Omental fat pad (tissue), 4 donors: ENCODE data around the gene SLC4A5. TPM values are rescaled to one million over a fixed set of nuclear protein-coding genes. Genes with fewer than 3 reads are reported as not detected.

Source experiments
- ATAC-seq: fragments of 150-250 bp; one replicate; pipeline ENCODE4 v1.9.1; 2016; ENCODE audit warnings: mild to moderate bottlenecking, moderate library complexity; ENCODE audit not compliant: low FRiP score
- DNase-seq: peaks from one replicate; pipeline ENCODE4 v3.0.0-alpha.2; 2019; ENCODE audit warnings: low spot score
- CTCF ChIP-seq, 3 donors: fragments of 450-650 bp; IDR thresholded peaks; one replicate each; pipeline ENCODE4 v1.5.1; 2016 to 2017; ENCODE audit warnings: antibody characterized with exemption in 3 of 3, mild to moderate bottlenecking in 3 of 3, moderate library complexity in 2 of 3
- total RNA-seq, 4 donors: library from RNA; depleted of rRNA; stranded (reverse); fragments of >200 nt; gene quantifications; one replicate each; pipeline ENCODE4 v1.1.0, GENCODE V29; 2016

Gene SLC4A5
- total RNA-seq, 4 donors from 2014 or later, result 1.2 to 3.0 (median 1.6) TPM

GRCh38 chr2:74374509-74375205 is 31.4 kb upstream of the SLC4A5 start:
- ATAC-seq (peak; percentile 75), DNase-seq (peak; percentile 32)
- no peak for TF ChIP-seq CTCF (IDR thresholded peaks at IDR 0.05)

DNA sequence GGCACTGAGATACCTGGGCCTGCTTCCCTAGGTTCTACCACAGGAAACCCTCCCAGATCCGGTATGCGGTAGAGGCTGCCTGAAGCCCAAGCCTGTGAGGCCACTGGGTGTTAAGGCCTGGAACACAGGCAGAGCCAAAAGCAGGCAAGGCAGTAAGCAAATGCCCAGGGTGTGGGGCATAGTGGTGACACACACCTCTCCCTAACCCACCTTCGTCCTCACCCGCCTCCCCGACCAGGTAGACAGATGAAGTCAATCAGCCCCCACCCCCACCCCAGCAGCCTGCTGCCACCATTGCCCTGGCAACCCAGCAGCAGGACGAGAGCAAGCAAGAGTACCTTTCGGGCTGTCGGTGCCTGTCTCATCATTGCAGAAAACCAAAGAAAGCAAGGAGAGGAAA is 30.8 kb upstream of the SLC4A5 start:
- no peak for ATAC-seq
- DNase-seq, result no peak
- TF ChIP-seq CTCF (IDR thresholded peaks at IDR 0.05), result no peak

DNA sequence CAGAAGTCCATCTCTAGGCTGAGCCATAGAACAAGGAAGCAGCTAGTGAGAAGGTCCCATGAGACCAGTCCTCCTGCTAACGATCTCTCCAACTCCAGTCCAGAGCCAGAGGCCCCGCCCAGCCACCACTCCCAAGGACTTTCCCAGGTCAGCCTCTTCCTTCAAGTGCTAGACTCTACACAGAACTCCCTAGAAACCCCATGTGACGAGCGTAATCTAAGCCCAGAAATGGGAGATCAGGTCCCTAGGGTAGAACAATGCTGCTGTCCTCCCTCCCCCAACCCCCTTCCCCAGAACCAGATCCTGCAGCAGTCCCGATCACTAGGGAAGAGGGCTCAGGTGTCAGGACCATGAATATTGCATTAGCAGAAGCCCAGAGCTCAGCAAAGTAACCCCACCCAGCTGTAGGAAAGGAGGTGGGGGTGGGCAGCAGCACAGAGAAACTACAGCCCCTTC is 30.0 kb upstream of the SLC4A5 start:
- no peak for TF ChIP-seq CTCF (IDR thresholded peaks at IDR 0.05)
- no peak for ATAC-seq
- no peak for DNase-seq

DNA sequence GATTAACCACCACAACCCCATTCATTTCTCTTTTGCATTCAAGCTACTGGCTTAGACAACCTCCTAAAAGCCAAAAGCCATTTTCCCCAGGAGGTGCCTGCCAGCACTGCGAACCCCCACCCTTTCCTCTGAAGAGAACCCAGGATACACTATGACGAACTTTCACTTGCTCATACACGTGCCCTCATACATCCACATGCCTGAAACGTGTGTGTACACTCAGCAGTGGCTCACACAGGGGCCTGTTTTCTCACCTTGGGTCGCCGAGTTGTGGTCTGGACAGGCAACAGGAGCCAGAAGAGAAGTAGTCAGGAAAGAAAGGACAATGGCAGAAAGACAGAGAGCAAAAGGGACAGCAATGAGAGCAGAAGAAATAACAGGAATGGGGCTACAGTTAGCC is 29.5 kb upstream of the SLC4A5 start:
- ATAC-seq (no peak), DNase-seq (no peak)

DNA sequence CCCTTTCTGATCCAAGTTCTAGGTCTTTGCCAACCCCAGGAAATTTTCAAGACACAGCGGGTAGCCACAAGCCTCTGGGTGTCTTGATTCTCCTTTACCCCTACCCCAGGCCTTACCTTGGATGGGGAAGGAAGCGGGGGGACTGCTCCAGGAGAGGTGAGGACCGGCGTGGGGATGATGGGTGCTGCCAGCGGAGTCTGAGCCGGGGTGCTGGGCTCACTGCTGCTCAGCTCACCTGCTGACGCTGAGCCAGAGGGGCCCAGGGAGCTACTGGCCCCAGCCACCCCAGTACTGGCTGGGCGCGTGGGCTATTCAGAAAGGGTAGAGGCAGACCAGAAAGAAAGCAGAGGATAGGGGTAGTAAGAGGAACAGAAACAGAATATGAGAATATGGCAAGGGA is 28.2 kb upstream of the SLC4A5 start:
- TF ChIP-seq CTCF (IDR thresholded peaks at IDR 0.05), result no peak
- ATAC-seq, result no peak
- DNase-seq, result no peak

More for the DNA sequence above, 29.5 kb upstream of the SLC4A5 start:
- TF ChIP-seq CTCF (IDR thresholded peaks at IDR 0.05), result no peak

- ATAC-seq (no peak), DNase-seq (no peak)
Measured at GRCh38 chr2:74369976-74370375, 26.8 kb upstream of the SLC4A5 start.

More at GRCh38 chr2:74369976-74370375, 26.8 kb upstream of the SLC4A5 start:
- TF ChIP-seq CTCF (IDR thresholded peaks at IDR 0.05), result no peak
